SU-DHL-6 (cell line): ENCODE results near the gene STK10.

Experiments used
- H2AFZ ChIP-seq: fragments of 200-600 bp; sonication (generic); 2 replicates; pipeline ENCODE4 v1.6.1; 2014; ENCODE audit warnings: low read depth, mild to moderate bottlenecking, moderate library complexity, mixed read lengths, antibody characterized with exemption, low read length; ENCODE audit not compliant: severe bottlenecking
- H3F3A ChIP-seq: fragments of 200-600 bp; shearing (Covaris generic); 2 replicates; pipeline ENCODE4 v1.6.0; 2016; ENCODE audit warnings: antibody characterized with exemption, mild to moderate bottlenecking; ENCODE audit not compliant: insufficient read depth
- H3K27ac ChIP-seq: fragments of 200-600 bp; sonication (generic); 2 replicates; pipeline ENCODE4 v1.5.1; 2016; ENCODE audit warnings: low read depth, mild to moderate bottlenecking, low read length, moderate library complexity, mixed read lengths
- H3K27me3 ChIP-seq: fragments of 200-600 bp; sonication (generic), shearing (Covaris generic); 2 replicates; pipeline ENCODE4 v1.6.0; 2014; ENCODE audit warnings: mild to moderate bottlenecking, low read length
- H3K36me3 ChIP-seq: fragments of 200-600 bp; sonication (generic); 2 replicates; pipeline ENCODE4 v1.6.1; 2014; ENCODE audit warnings: mild to moderate bottlenecking, low read length, mixed read lengths
- H3K4me2 ChIP-seq: fragments of 300-600, 200-600 bp; shearing (Covaris generic), sonication (generic); 2 replicates; pipeline ENCODE4 v1.6.0; 2014; ENCODE audit warnings: low read length, low read depth, mild to moderate bottlenecking; ENCODE audit not compliant: poor library complexity, severe bottlenecking
- H3K4me3 ChIP-seq: fragments of 200-600 bp; sonication (generic); 2 replicates; pipeline ENCODE4 v1.5.1; 2014; ENCODE audit warnings: antibody characterized with exemption, low read length, mild to moderate bottlenecking, mixed read lengths; ENCODE audit not compliant: insufficient read depth, poor library complexity, severe bottlenecking
- H3K79me2 ChIP-seq: fragments of 200-600 bp; sonication (generic); 2 replicates; pipeline ENCODE4 v1.6.1; 2014; ENCODE audit warnings: mild to moderate bottlenecking, low read length, moderate library complexity; ENCODE audit not compliant: insufficient read depth
- H3K9ac ChIP-seq: fragments of 200-600 bp; sonication (generic); 2 replicates; pipeline ENCODE4 v1.7.0; 2014; ENCODE audit warnings: mild to moderate bottlenecking, low read length
- H3K9me2 ChIP-seq: fragments of 200-600 bp; sonication (generic); replicated peaks from 2 replicates; pipeline ENCODE4 v1.6.1; 2014; ENCODE audit warnings: low read length; ENCODE audit not compliant: insufficient read depth
- H3K9me3 ChIP-seq: fragments of 200-600 bp; sonication (generic); 2 replicates; pipeline ENCODE4 v1.6.1; 2014; ENCODE audit warnings: low read length, mixed read lengths; ENCODE audit not compliant: insufficient read depth
- H4K20me1 ChIP-seq: fragments of 200-600 bp; sonication (generic); 2 replicates; pipeline ENCODE4 v1.6.1; 2014; ENCODE audit warnings: low read depth, mild to moderate bottlenecking, antibody characterized with exemption, low read length, moderate library complexity, mixed read lengths
- EZH2phosphoT487 ChIP-seq: fragments of 200-600 bp; sonication (generic), shearing (Covaris generic); conservative IDR thresholded peaks from 2 replicates; pipeline ENCODE4 v1.6.1; 2018; ENCODE audit warnings: mild to moderate bottlenecking, antibody characterized with exemption, low read length, moderate library complexity, mixed read lengths
- TF ChIP-seq, protein P1 (sequence below): fragments of 200-600 bp; sonication (generic); IDR thresholded peaks from one replicate; pipeline ENCODE4 v1.5.1; 2017; ENCODE audit warnings: antibody characterized with exemption, mild to moderate bottlenecking, low read length, moderate library complexity; ENCODE audit not compliant: insufficient read depth, poor library complexity, severe bottlenecking

Gene STK10

DNA sequence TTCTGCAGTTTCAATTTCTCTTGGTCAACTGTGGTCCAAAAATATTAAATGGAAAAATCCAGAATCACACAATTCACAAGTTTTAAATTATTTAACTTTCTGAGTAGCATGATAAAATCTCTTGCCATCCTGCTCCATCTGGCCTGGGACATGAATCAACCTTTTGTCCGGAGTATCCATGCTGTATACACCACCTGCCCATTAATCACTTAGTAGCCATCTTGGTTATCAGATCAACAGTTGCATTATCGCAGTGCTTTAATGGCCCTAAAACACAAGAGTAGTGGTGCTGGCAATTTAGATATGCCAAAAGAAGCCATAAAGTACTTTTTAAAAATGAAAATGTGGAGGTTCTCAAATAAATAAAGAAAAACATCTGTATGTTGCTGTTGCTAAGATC, 31.3 kb upstream of the STK10 start:
- H3K9me3 ChIP-seq, result no peaks in the 10 kb centered on the region; the same call in 1 of the 2 replicates
- H3F3A ChIP-seq, result no peaks in the 10 kb centered on the region; the same call in 1 of the 2 replicates
- no peak overlapping the region for H2AFZ ChIP-seq
- no peaks in the 10 kb centered on the region for H3K9me2 ChIP-seq
- peaks cover 17% of the 10 kb centered on the region for H3K79me2 ChIP-seq
- TF ChIP-seq EZH2phosphoT487, result no peak
- TF ChIP-seq, protein P1, sequence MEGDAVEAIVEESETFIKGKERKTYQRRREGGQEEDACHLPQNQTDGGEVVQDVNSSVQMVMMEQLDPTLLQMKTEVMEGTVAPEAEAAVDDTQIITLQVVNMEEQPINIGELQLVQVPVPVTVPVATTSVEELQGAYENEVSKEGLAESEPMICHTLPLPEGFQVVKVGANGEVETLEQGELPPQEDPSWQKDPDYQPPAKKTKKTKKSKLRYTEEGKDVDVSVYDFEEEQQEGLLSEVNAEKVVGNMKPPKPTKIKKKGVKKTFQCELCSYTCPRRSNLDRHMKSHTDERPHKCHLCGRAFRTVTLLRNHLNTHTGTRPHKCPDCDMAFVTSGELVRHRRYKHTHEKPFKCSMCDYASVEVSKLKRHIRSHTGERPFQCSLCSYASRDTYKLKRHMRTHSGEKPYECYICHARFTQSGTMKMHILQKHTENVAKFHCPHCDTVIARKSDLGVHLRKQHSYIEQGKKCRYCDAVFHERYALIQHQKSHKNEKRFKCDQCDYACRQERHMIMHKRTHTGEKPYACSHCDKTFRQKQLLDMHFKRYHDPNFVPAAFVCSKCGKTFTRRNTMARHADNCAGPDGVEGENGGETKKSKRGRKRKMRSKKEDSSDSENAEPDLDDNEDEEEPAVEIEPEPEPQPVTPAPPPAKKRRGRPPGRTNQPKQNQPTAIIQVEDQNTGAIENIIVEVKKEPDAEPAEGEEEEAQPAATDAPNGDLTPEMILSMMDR, result no peak
- peaks cover 31% of the 10 kb centered on the region for H3K36me3 ChIP-seq
- no peak overlapping the region for H3K27ac ChIP-seq
- H3K27me3 ChIP-seq, result no peaks in the 10 kb centered on the region
- no peak overlapping the region for H3K4me3 ChIP-seq
- no peak overlapping the region for H3K4me2 ChIP-seq
- no peak overlapping the region for H3K9ac ChIP-seq
- no peaks in the 10 kb centered on the region for H4K20me1 ChIP-seq

DNA sequence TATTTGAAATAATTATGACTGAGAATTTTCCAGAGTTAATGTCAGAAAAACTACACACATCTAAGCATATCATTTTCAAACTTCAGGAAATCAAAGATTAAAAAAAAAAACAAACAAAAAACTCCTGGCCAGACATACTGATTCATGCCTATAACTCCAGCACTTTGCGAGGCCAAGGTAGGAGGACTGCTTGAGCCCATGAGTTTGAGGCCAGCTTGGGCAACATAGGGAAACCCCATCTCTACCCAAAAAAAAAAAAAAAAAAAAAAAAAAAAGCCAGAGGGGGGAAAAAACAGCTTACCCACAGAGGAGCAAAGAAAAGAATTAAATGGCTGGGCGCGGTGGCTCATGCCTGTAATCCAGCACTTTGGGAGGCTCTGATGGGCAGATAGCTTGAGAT, 28.3 kb upstream of the STK10 start:
- Histone ChIP-seq H3F3A (no peaks in the 10 kb centered on the region; the same call in 1 of the 2 replicates), H3K4me3 (no peak overlapping the region), H3K9me3 (no peaks in the 10 kb centered on the region; the same call in 1 of the 2 replicates), H2AFZ (no peak overlapping the region), H3K27me3 (no peaks in the 10 kb centered on the region), H3K36me3 (peaks cover 28% of the 10 kb centered on the region), H3K79me2 (peaks cover 17% of the 10 kb centered on the region), H3K9ac (no peak overlapping the region), H3K27ac (no peak overlapping the region), H4K20me1 (no peaks in the 10 kb centered on the region), H3K4me2 (no peak overlapping the region), H3K9me2 (no peaks in the 10 kb centered on the region)
- TF ChIP-seq EZH2phosphoT487, result no peak
- TF ChIP-seq, protein P1, result no peak

DNA sequence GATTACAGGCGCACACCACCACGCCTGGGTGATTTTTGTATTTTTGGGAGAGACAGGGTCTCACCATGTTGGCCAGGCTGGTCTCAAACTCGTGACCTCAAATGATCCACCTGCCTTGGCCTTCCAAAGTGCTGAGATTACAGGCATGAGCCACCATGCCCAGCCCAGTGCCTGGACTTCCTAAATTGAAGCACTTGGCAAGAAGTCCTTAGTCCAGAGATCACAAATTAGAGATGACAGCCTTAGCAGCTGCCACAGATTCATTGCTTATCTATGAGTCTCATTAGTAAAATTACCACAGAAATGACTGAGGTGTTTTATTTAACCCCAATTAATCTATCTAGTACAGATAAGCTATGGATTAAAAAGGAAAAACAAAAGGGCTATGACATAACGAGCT, 25.1 kb upstream of the STK10 start:
- H3F3A ChIP-seq, result no peaks in the 10 kb centered on the region; the same call in 1 of the 2 replicates
- no peaks in the 10 kb centered on the region for H3K27me3 ChIP-seq
- H3K4me2 ChIP-seq, result no peak overlapping the region
- no peak overlapping the region for H3K27ac ChIP-seq
- H3K4me3 ChIP-seq, result no peak overlapping the region
- no peaks in the 10 kb centered on the region for H3K9me2 ChIP-seq
- peaks cover 10% of the 10 kb centered on the region; the same call in 1 of the 2 replicates for H3K79me2 ChIP-seq
- TF ChIP-seq, protein P1, result no peak
- no peak for TF ChIP-seq EZH2phosphoT487
- H4K20me1 ChIP-seq, result no peaks in the 10 kb centered on the region
- no peaks in the 10 kb centered on the region for H3K9me3 ChIP-seq
- no peak overlapping the region for H2AFZ ChIP-seq
- no peak overlapping the region for H3K9ac ChIP-seq
- peaks cover 5% of the 10 kb centered on the region for H3K36me3 ChIP-seq

DNA sequence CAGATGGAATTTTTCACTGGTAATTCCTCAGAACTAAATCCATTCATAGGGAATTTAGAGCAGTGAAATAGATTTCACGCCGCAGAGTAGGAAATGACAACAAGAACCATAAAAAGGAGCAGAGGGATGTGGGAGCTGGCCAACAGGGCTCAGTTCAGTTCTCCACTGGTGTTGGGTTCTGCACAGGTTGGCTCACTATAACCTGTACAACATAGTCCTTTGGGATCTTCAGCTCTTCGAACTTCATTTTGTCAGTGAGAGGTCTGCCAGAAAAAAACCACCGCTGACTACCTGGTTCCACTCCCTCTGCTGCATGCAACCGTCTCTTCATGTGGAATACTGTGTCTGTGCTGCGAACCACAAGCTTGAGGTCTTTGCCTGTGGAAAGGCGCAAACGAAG, 23.7 kb upstream of the STK10 start:
- no peaks in the 10 kb centered on the region for H3K9me3 ChIP-seq
- no peak overlapping the region for H3K27ac ChIP-seq
- H3K36me3 ChIP-seq, result peaks cover 5% of the 10 kb centered on the region
- H4K20me1 ChIP-seq, result no peaks in the 10 kb centered on the region
- no peak overlapping the region for H3K4me3 ChIP-seq
- H3K9me2 ChIP-seq, result no peaks in the 10 kb centered on the region
- no peak overlapping the region for H2AFZ ChIP-seq
- TF ChIP-seq, protein P1, result no peak
- TF ChIP-seq EZH2phosphoT487, result no peak
- H3K27me3 ChIP-seq, result no peaks in the 10 kb centered on the region
- H3F3A ChIP-seq, result no peaks in the 10 kb centered on the region; the same call in 1 of the 2 replicates
- H3K79me2 ChIP-seq, result peaks cover 2% of the 10 kb centered on the region; the same call in 1 of the 2 replicates
- H3K4me2 ChIP-seq, result no peak overlapping the region
- no peak overlapping the region for H3K9ac ChIP-seq
